Endothelial cell of umbilical vein (primary cell): ENCODE measurements around the gene RFC2. TPM values are rescaled to one million over a fixed set of nuclear protein-coding genes. Genes with fewer than 3 reads are reported as not detected.

ENCODE experiments used
- BruUV-seq: library from RNA; stranded (reverse); fragments of 400-500 nt; replicated peaks from 2 replicates; lab custom pipeline; 2021; lab: Mats Ljungman, UMichigan
- CTCF ChIA-PET: fragments of 300-600, 350-600 bp; sonication (Branson Sonifier 250); formaldehyde crosslinking; loops from one replicate; lab custom pipeline; 2021; ENCODE audit warnings: antibody characterized with exemption, inconsistent platforms; lab: Charles Lee
- POLR2A ChIA-PET: fragments of 300-600, 350-600 bp; sonication (Branson Sonifier 250); formaldehyde crosslinking; loops from one replicate; lab custom pipeline; 2021; ENCODE audit warnings: antibody characterized with exemption, inconsistent platforms; lab: Charles Lee
- DNase-seq: peaks from one replicate; pipeline ENCODE4 v3.0.0-alpha.2; 2011; ENCODE audit warnings: low read depth, low spot score
- FAIRE-seq: peaks from 2 replicates; lab custom pipeline; 2011; peaks lifted over from hg19 to GRCh38; lab: Jason Lieb, UNC
- H2AFZ ChIP-seq: 2 replicates; pipeline ENCODE4 v1.6.0; 2012; ENCODE audit warnings: low read depth, low read length, control low read depth, inconsistent platforms
- H3K27ac ChIP-seq: 2 replicates; pipeline ENCODE4 v1.5.1; 2011; ENCODE audit warnings: low read depth, mild to moderate bottlenecking, control low read depth, low read length, moderate library complexity; ENCODE audit not compliant: insufficient read depth
- H3K27me3 ChIP-seq, 2 experiments: 2 replicates each; pipeline versions ENCODE4 v1.6.0 to v1.6.1; 2011; ENCODE audit warnings: low read length in 2 of 2, mixed read lengths in 1 of 2; ENCODE audit not compliant: control insufficient read depth in 2 of 2, insufficient read depth in 2 of 2
- H3K36me3 ChIP-seq, 2 experiments: 2 replicates in 1 of 2; 3 replicates in 1 of 2; pipeline ENCODE4 v1.5.1; 2011; ENCODE audit warnings: low read length in 2 of 2, mild to moderate bottlenecking in 1 of 2, moderate library complexity in 1 of 2; ENCODE audit not compliant: control insufficient read depth in 2 of 2, insufficient read depth in 2 of 2; ENCODE audit errors: extremely low read depth in 1 of 2
- H3K4me1 ChIP-seq: 3 replicates; pipeline ENCODE4 v1.5.1; 2011; ENCODE audit warnings: mild to moderate bottlenecking, low read length; ENCODE audit not compliant: control insufficient read depth, insufficient read depth; ENCODE audit errors: extremely low read depth
- H3K4me2 ChIP-seq: 2 replicates; pipeline ENCODE4 v1.6.1; 2011; ENCODE audit warnings: low read length, control low read depth, mixed read lengths; ENCODE audit not compliant: insufficient read depth
- H3K4me3 ChIP-seq, 3 experiments: fragments of 200-600 bp in 1 of 3; sonication (generic), shearing (Covaris generic) in 1 of 3; replicated peaks in 1 of 3; 2 replicates each; pipeline ENCODE4 v1.5.1; 2011 to 2016; ENCODE audit warnings: control low read depth in 3 of 3, low read length in 3 of 3, mild to moderate bottlenecking in 2 of 3, inconsistent platforms in 1 of 3, low read depth in 1 of 3, moderate library complexity in 1 of 3; ENCODE audit not compliant: insufficient read depth in 1 of 3
- H3K79me2 ChIP-seq: 2 replicates; pipeline ENCODE4 v1.6.0; 2012; ENCODE audit warnings: low read length, inconsistent platforms; ENCODE audit not compliant: control insufficient read depth, insufficient read depth
- H3K9ac ChIP-seq: replicated peaks from 2 replicates; pipeline ENCODE3; 2011; ENCODE audit warnings: low read length, control low read depth; ENCODE audit not compliant: insufficient read depth; ENCODE audit errors: extremely low read depth
- H3K9me1 ChIP-seq: replicated peaks from 3 replicates; pipeline ENCODE4 v1.6.0; 2011; ENCODE audit warnings: mild to moderate bottlenecking, low read length; ENCODE audit not compliant: control insufficient read depth, insufficient read depth; ENCODE audit errors: extremely low read depth
- H3K9me3 ChIP-seq: replicated peaks from 2 replicates; pipeline ENCODE4 v1.5.1; 2012; ENCODE audit warnings: low read length, inconsistent platforms; ENCODE audit not compliant: control insufficient read depth, insufficient read depth
- H4K20me1 ChIP-seq: replicated peaks from 2 replicates; pipeline ENCODE3; 2011; ENCODE audit warnings: mild to moderate bottlenecking, low read length; ENCODE audit not compliant: control insufficient read depth, insufficient read depth; ENCODE audit errors: extremely low read depth
- CTCF ChIP-seq, 2 donors: IDR thresholded peaks; 1 replicate in 1 of 2; 2 replicates in 1 of 2; pipeline ENCODE4 v1.5.1; 2011; ENCODE audit warnings: low read length in 2 of 2, mild to moderate bottlenecking in 2 of 2, moderate library complexity in 2 of 2, control low read depth in 1 of 2, inconsistent platforms in 1 of 2, low read depth in 1 of 2; ENCODE audit not compliant: insufficient read depth in 1 of 2; ENCODE audit errors: extremely low read depth in 1 of 2
- EZH2 ChIP-seq: IDR thresholded peaks from 2 replicates; pipeline ENCODE4 v1.6.1; 2012; ENCODE audit warnings: borderline replicate concordance, low read depth, mild to moderate bottlenecking, moderate library complexity, low read length, inconsistent platforms; ENCODE audit not compliant: severe bottlenecking
- FOS ChIP-seq: IDR thresholded peaks from 2 replicates; pipeline ENCODE4 v1.6.1; 2011; ENCODE audit warnings: mild to moderate bottlenecking, low read length, moderate library complexity, borderline replicate concordance; ENCODE audit not compliant: insufficient read depth
- GATA2 ChIP-seq: IDR thresholded peaks from 2 replicates; pipeline ENCODE4 v1.7.0; 2011; ENCODE audit warnings: low read depth, mild to moderate bottlenecking, moderate library complexity, mixed read lengths, low read length; ENCODE audit not compliant: insufficient read length, insufficient read depth
- JUN ChIP-seq: IDR thresholded peaks from 2 replicates; pipeline ENCODE4 v1.6.1; 2011; ENCODE audit warnings: borderline replicate concordance, low read depth; ENCODE audit not compliant: insufficient read length, insufficient read depth
- MAX ChIP-seq: IDR thresholded peaks from 2 replicates; pipeline ENCODE4 v1.6.1; 2011; ENCODE audit not compliant: insufficient read depth, insufficient read length
- MYC ChIP-seq: IDR thresholded peaks from one replicate; pipeline ENCODE4 v1.6.1; 2011; ENCODE audit warnings: mild to moderate bottlenecking, low read depth, low read length
- POLR2A ChIP-seq: IDR thresholded peaks from 2 replicates; pipeline ENCODE4 v1.6.1; 2012; ENCODE audit warnings: low read depth, mild to moderate bottlenecking, control low read depth, low read length
- POLR2AphosphoS5 ChIP-seq: IDR thresholded peaks from 2 replicates; pipeline ENCODE4 v1.6.1; 2012; ENCODE audit warnings: low read depth, mild to moderate bottlenecking, control low read depth, low read length, moderate library complexity; ENCODE audit not compliant: insufficient read depth
- dilution Hi-C: fragments of 300-500 bp; cut with MboI; formaldehyde crosslinking; loops from one replicate; pipeline ENCODE4 v1.15.0; 2019; ENCODE audit warnings: low sequenced_read_pairs; ENCODE audit not compliant: extremely low pct_ligation_motif_present
- intact Hi-C: fragments of 100-400 bp; cut with micrococcal nuclease; formaldehyde crosslinking; loops from one replicate; pipeline ENCODE4 v1.10.0; 2022
- polyA plus RNA-seq, 4 experiments: library from polyadenylated mRNA; depleted of rRNA in 3 of 4; stranded (reverse) in 3 of 4; unstranded in 1 of 4; fragments of >200 nt; gene quantifications; 2 replicates each; pipeline versions ENCODE4 v1.2.1 to v1.2.3, GENCODE V29; 2011 to 2012; ENCODE audit warnings: missing spikeins in 1 of 4
- total RNA-seq: library from RNA; stranded (reverse); gene quantifications from 2 replicates; pipeline ENCODE4 v1.2.3, GENCODE V29; 2021

Gene RFC2
- total and polyA plus RNA-seq, 2 donors (not counting 3 experiments of a cell fraction or from before 2014, with no cell fraction given), result 24.4 to 44.3 TPM

- ChIA-PET POLR2A (no interaction called here), CTCF (interaction anchor here (0.9 to 1.7 kb wide), 3 partner anchors 23 to 172 kb away, joined by 3 to 6 read pairs (median 4); no protein-coding TSS in a partner anchor)
- no peak overlapping the region for H3K4me2 ChIP-seq
- TF ChIP-seq POLR2A, result no peak
- TF ChIP-seq POLR2AphosphoS5, result no peak
- no peak for TF ChIP-seq JUN
- TF ChIP-seq MAX, result no peak
- TF ChIP-seq GATA2, result no peak
- H3K36me3 ChIP-seq, result peaks cover 0 to 4% of the 10 kb centered on the region in 2 experiments
- no peak for FAIRE-seq
- H4K20me1 ChIP-seq, result no peaks in the 10 kb centered on the region
- no peak overlapping the region for H3K9ac ChIP-seq
- H3K9me3 ChIP-seq, result no peaks in the 10 kb centered on the region
- H3K4me3 ChIP-seq, result no peak overlapping the region
- H2AFZ ChIP-seq, result no peak overlapping the region
- intact Hi-C loops, result no loop called here
- dilution Hi-C loops, result no loop called here
- no peak for DNase-seq
- no peaks in the 10 kb centered on the region for H3K79me2 ChIP-seq
- no peak overlapping the region for H3K27ac ChIP-seq
- no peaks in the 10 kb centered on the region for H3K4me1 ChIP-seq
- no TSS peak for BruUV-seq
- no peaks in the 10 kb centered on the region for H3K27me3 ChIP-seq
- no peaks in the 10 kb centered on the region for H3K9me1 ChIP-seq
Observed at GRCh38 chr7:74228951-74229900, 25.0 kb downstream of the RFC2 start.

- peaks cover 0 to 2% of the 10 kb centered on the region in 2 experiments for H3K36me3 ChIP-seq
- no peaks in the 10 kb centered on the region for H3K4me1 ChIP-seq
- intact Hi-C loops, result no loop called here
- no peak overlapping the region for H3K4me3 ChIP-seq
- dilution Hi-C loops, result no loop called here
- ChIA-PET CTCF (interaction anchor here (1.2 to 2.0 kb wide), 2 partner anchors 19 to 20 kb away, joined by 3 to 15 read pairs; no protein-coding TSS in a partner anchor), POLR2A (no interaction called here)
- no peaks in the 10 kb centered on the region for H3K27me3 ChIP-seq
- TF ChIP-seq MAX, result no peak
- TF ChIP-seq JUN, result no peak
- no peak for TF ChIP-seq FOS
- TF ChIP-seq EZH2, result no peak
- TF ChIP-seq POLR2AphosphoS5, result no peak
- TF ChIP-seq CTCF (IDR thresholded peaks at IDR 0.05; ENCODE audit: extremely low read depth in 1 of 2, insufficient read depth in 1 of 2, low read depth in 1 of 2, low read length in 2 of 2), result no peak
- TF ChIP-seq MYC, result no peak
- no peak for TF ChIP-seq POLR2A
- no peak for TF ChIP-seq GATA2
- H3K4me2 ChIP-seq, result no peak overlapping the region
- H3K9me3 ChIP-seq, result no peaks in the 10 kb centered on the region
- H3K9me1 ChIP-seq, result no peaks in the 10 kb centered on the region
- FAIRE-seq (no peak), DNase-seq (no peak)
- no peaks in the 10 kb centered on the region for H3K79me2 ChIP-seq
- H3K27ac ChIP-seq, result no peak overlapping the region
- H4K20me1 ChIP-seq, result no peaks in the 10 kb centered on the region
- H2AFZ ChIP-seq, result no peak overlapping the region
- no peak overlapping the region for H3K9ac ChIP-seq
- BruUV-seq, result no TSS peak
Observed at GRCh38 chr7:74226633-74227032, 27.6 kb downstream of the RFC2 start.
